Astrocyte (in vitro differentiated cells and primary cell): ENCODE data around the gene MARCHF10.

Experiments
- EZH2 ChIP-seq: IDR thresholded peaks from 2 replicates; pipeline ENCODE4 v1.6.1; 2012; ENCODE audit warnings: mild to moderate bottlenecking, low read length, inconsistent platforms; ENCODE audit not compliant: insufficient read depth
- TF ChIP-seq, protein P1 (sequence below): IDR thresholded peaks from 2 replicates; pipeline ENCODE4 v1.5.1; 2011; ENCODE audit warnings: low read depth, mild to moderate bottlenecking, inconsistent platforms, low read length, moderate library complexity; ENCODE audit not compliant: insufficient read depth

GRCh38 chr17:62818526-62818925 is 10.4 kb upstream of the MARCHF10 start:
- TF ChIP-seq, protein P1, sequence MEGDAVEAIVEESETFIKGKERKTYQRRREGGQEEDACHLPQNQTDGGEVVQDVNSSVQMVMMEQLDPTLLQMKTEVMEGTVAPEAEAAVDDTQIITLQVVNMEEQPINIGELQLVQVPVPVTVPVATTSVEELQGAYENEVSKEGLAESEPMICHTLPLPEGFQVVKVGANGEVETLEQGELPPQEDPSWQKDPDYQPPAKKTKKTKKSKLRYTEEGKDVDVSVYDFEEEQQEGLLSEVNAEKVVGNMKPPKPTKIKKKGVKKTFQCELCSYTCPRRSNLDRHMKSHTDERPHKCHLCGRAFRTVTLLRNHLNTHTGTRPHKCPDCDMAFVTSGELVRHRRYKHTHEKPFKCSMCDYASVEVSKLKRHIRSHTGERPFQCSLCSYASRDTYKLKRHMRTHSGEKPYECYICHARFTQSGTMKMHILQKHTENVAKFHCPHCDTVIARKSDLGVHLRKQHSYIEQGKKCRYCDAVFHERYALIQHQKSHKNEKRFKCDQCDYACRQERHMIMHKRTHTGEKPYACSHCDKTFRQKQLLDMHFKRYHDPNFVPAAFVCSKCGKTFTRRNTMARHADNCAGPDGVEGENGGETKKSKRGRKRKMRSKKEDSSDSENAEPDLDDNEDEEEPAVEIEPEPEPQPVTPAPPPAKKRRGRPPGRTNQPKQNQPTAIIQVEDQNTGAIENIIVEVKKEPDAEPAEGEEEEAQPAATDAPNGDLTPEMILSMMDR = no peak
- TF ChIP-seq EZH2 = no peak
